Measurements from ENCODE around the gene CKS1B. TPM values are rescaled to one million over a fixed set of nuclear protein-coding genes. Genes with fewer than 3 reads are reported as not detected.
A peak's percentile ranks its signal among the peaks of the same experiment; 100 is the strongest.

CKS1B gene
- total RNA-seq, 4 donors from 2014 or later, result 3.6 to 15.7 (median 7.9) TPM

DNA sequence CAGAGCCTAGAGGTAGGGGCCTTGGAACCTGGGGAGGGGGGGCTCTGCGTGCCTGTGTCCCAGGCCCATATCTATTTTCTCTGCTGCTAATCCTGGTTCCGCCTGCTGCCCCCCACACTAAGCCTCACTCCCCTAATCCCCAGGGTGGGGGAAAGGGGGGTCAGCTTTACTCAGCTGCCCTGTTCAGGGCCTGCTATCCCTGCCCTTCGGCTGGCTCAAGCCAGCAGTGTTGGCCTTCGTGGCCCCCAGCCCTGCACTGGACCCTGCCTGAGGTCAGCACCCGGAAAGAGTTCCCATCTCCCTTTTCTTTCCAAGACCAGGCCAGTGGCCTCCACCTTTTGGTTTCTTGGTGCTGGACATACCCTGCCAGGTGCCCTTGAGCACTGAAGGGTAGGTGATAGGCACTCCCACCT is 36.5 kb downstream of the CKS1B start:
- Histone ChIP-seq H3K36me3 (peaks cover 0 to 13% of the 10 kb centered on the region in 2 donors), H3K27me3 (no peaks in the 10 kb centered on the region), H3K4me1 (peaks cover 54 to 65% of the 10 kb centered on the region in 2 donors), H3K27ac (peak overlapping the region; percentile 95 to 99 (median 98)), H3K9me3 (no peaks in the 10 kb centered on the region), H3K4me3 (peak overlapping the region in 1 of 4 donors; percentile 63)
- ATAC-seq, result no peak
- in situ Hi-C loops (cut with MboI; ENCODE audit: low sequenced_read_pairs in 4 of 4), result loop anchor here in 2 of 4 donors (10.0 kb wide), 1 partner anchor 46 kb away; the partner anchor contains the start of gene PYGO2 (in 2 of the 2)
- DNase-seq, result no peak
- intact Hi-C loops (cut with DNase I; ENCODE audit: low total_unique reads), result no loop called here
- no peak for TF ChIP-seq CTCF (IDR thresholded peaks at IDR 0.05 in 4 of 5, conservative IDR thresholded peaks at IDR 0.05 in 1 of 5)
- no peak for TF ChIP-seq POLR2A (IDR thresholded peaks at IDR 0.05)

- peaks cover 50 to 62% of the 10 kb centered on the region in 2 donors for H3K4me1 ChIP-seq
Measured at GRCh38 chr1:155011437-155012025, 37.0 kb downstream of the CKS1B start.

DNA sequence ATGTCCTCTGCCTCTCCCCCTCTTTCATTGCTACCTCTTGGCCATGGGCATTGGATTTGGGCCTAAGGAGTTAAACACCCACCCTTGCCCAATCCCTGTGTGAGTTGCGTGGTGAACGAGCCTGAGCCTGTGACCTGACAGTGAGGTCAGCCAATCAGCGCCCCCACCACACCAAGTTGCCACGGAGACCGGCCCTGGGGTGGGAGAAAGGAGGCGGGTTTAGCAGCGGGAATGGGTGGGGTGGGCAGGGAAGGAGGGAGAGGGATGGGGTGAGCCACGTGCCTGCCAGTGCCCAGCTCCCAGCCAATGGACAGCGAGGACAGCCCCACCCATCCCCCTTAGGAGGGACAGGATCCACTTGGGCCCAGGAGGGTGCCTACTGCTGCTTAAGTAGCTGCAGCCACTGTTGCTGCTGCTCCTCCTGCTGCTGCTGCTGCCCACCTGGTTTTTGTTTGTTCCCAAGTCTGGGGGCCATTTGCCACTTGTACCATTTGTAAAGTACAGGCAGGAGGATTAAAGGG is 37.6 kb downstream of the CKS1B start:
- in situ Hi-C loops (cut with MboI; ENCODE audit: low sequenced_read_pairs in 4 of 4) (loop anchor here in 2 of 4 donors (10.0 kb wide), 1 partner anchor 47 kb away; the partner anchor contains the start of gene PYGO2 (in 2 of the 2)), intact Hi-C loops (cut with DNase I; ENCODE audit: low total_unique reads) (no loop called here)
- Histone ChIP-seq H3K36me3 (peaks cover 0 to 13% of the 10 kb centered on the region in 2 donors), H3K27me3 (no peaks in the 10 kb centered on the region), H3K27ac (peak overlapping the region; percentile 95 to 99 (median 98)), H3K4me1 (peaks cover 50 to 62% of the 10 kb centered on the region in 2 donors), H3K9me3 (no peaks in the 10 kb centered on the region), H3K4me3 (no peak overlapping the region)
- no peak for ATAC-seq
- peak; percentile 53 to 74 for DNase-seq
- TF ChIP-seq CTCF (IDR thresholded peaks at IDR 0.05 in 4 of 5, conservative IDR thresholded peaks at IDR 0.05 in 1 of 5), result no peak
- TF ChIP-seq POLR2A (IDR thresholded peaks at IDR 0.05), result no peak

More at GRCh38 chr1:155011437-155012025, 37.0 kb downstream of the CKS1B start:
- in situ Hi-C loops (cut with MboI; ENCODE audit: low sequenced_read_pairs in 4 of 4), result loop anchor here in 2 of 4 donors (10.0 kb wide), 1 partner anchor 47 kb away; the partner anchor contains the start of gene PYGO2 (in 2 of the 2)
- ATAC-seq (no peak), DNase-seq (no peak)
- H3K36me3 ChIP-seq, result peaks cover 0 to 13% of the 10 kb centered on the region in 2 donors
- no peaks in the 10 kb centered on the region for H3K9me3 ChIP-seq
- H3K27ac ChIP-seq, result peak overlapping the region; percentile 95 to 99 (median 98)
- intact Hi-C loops (cut with DNase I; ENCODE audit: low total_unique reads), result no loop called here
- TF ChIP-seq CTCF (IDR thresholded peaks at IDR 0.05 in 4 of 5, conservative IDR thresholded peaks at IDR 0.05 in 1 of 5), result no peak
- no peak for TF ChIP-seq POLR2A (IDR thresholded peaks at IDR 0.05)
- H3K4me3 ChIP-seq, result no peak overlapping the region
- no peaks in the 10 kb centered on the region for H3K27me3 ChIP-seq

GRCh38 chr1:155012776-155013602 is 38.5 kb downstream of the CKS1B start:
- H3K9me3 ChIP-seq, result no peaks in the 10 kb centered on the region
- no peak overlapping the region for H3K4me3 ChIP-seq
- H3K4me1 ChIP-seq, result peaks cover 47 to 60% of the 10 kb centered on the region in 2 donors
- peak overlapping the region in 3 of 4 donors; percentile 95 to 99 (median 97) for H3K27ac ChIP-seq
- TF ChIP-seq POLR2A (IDR thresholded peaks at IDR 0.05), result no peak
- no peak for TF ChIP-seq CTCF (IDR thresholded peaks at IDR 0.05 in 4 of 5, conservative IDR thresholded peaks at IDR 0.05 in 1 of 5)
- H3K36me3 ChIP-seq, result peaks cover 0 to 13% of the 10 kb centered on the region in 2 donors
- no peak for ATAC-seq
- no peak for DNase-seq
- in situ Hi-C loops (cut with MboI; ENCODE audit: low sequenced_read_pairs in 4 of 4), result loop anchor here in 2 of 4 donors (10.0 kb wide), 1 partner anchor 48 kb away; the partner anchor contains the start of gene PYGO2 (in 2 of the 2)
- no peaks in the 10 kb centered on the region for H3K27me3 ChIP-seq
- intact Hi-C loops (cut with DNase I; ENCODE audit: low total_unique reads), result no loop called here

Data from gastrocnemius medialis (tissue), 4 donors.